Vagina (tissue), 2 donors: Measurements from ENCODE around the gene PHACTR3.

Source experiments
- CTCF ChIP-seq, 3 experiments: fragments of 450-650 bp in 2 of 3; fragments of 200-600 bp in 1 of 3; sonication (generic) in 1 of 3; IDR thresholded peaks; one replicate each; pipeline ENCODE4 v1.5.1; 2017 to 2019; ENCODE audit warnings: antibody characterized with exemption in 3 of 3, mild to moderate bottlenecking in 2 of 3, moderate library complexity in 2 of 3
- POLR2A ChIP-seq, 2 donors: fragments of 450-650 bp; IDR thresholded peaks; one replicate each; pipeline ENCODE4 v1.6.1; 2017; ENCODE audit warnings: antibody characterized with exemption in 2 of 2, mild to moderate bottlenecking in 2 of 2, moderate library complexity in 2 of 2

- TF ChIP-seq POLR2A (IDR thresholded peaks at IDR 0.05) (no peak), CTCF (IDR thresholded peaks at IDR 0.05) (no peak)
Observed at GRCh38 chr20:59634435-59635005, 30.2 kb downstream of the PHACTR3 start.
